ENCODE measurements around the gene RBM34. TPM values are rescaled to one million over a fixed set of nuclear protein-coding genes. Genes with fewer than 3 reads are reported as not detected.

Gene RBM34
- total and polyA plus RNA-seq, 4 experiments from 2014 or later, result 55.2 to 120 (median 99.7) TPM

DNA sequence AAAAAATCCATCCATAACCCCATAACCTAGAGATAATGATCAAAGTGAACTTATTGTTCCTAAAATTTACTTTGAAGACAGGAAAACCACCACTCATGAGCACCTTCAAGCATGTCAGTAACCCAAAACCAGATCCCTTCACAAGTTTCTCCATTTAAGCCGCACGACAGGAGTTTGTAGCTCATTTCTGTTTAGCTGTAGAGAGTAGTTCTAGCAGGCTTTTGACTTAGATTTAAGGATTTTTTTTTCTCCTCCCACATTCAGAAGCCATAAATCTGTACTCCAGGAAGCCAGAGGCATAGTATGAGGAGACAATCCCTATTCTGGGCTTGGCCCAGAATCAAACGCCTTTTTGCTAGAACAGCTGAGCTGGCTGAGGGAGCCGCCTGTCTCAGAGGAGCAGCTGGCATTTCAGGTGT, 58.0 kb downstream of the RBM34 start:
- Mint-ChIP-seq H3K27ac (peak overlapping the region in 6 of 7 donors; percentile 57 to 86 (median 75)), H3K9me3 (peaks cover 0 to 2% (median 0%) of the 10 kb centered on the region in 8 donors), H3K27me3 (peaks cover 0 to 1% of the 10 kb centered on the region in 2 donors), H3K4me1 (peaks cover 27 to 52% (median 38%) of the 10 kb centered on the region in 4 donors), H3K36me3 (peaks cover 11 to 17% of the 10 kb centered on the region in 2 donors), H3K4me3 (peak overlapping the region in 7 of 8 donors; percentile 2 to 75 (median 63))
- CTCF ChIA-PET (ENCODE audit: partially characterized antibody), result interaction anchor here (0.6 to 8.0 kb wide), 16 partner anchors 9 to 662 kb away, joined by 3 to 75 read pairs (median 4); no protein-coding TSS in a partner anchor
- intact Hi-C loops (cut with micrococcal nuclease), result loop anchor here (1.0 to 5.0 kb wide), 2 partner anchors 26 to 234 kb away; no protein-coding TSS in a partner anchor
- no peaks in the 10 kb centered on the region for H3K9me3 ChIP-seq (ENCODE audit: control insufficient read depth in 1 of 2, low read length in 2 of 2)
- peaks cover under 1% of the 10 kb centered on the region for H3K36me3 ChIP-seq (ENCODE audit: insufficient read depth, low read length)
- POLR2A ChIA-PET (ENCODE audit: partially characterized antibody), result interaction anchor here (0.6 to 2.4 kb wide), 4 partner anchors 25 to 498 kb away, joined by 3 to 7 read pairs (median 4); partner anchors contain the start of genes IRF2BP2, RBM34 and TOMM20
- H3K4me3 ChIP-seq (ENCODE audit: low read length in 2 of 2), result no peak overlapping the region
- no peaks in the 10 kb centered on the region for H3K27me3 ChIP-seq (ENCODE audit: insufficient read depth, low read length)
- peaks cover 42% of the 10 kb centered on the region for H3K4me1 ChIP-seq (ENCODE audit: insufficient read depth, low read length)
- DNase-seq, result peak; percentile 57 to 68 (median 65)
- H3K27ac ChIP-seq (ENCODE audit: low read depth, low read length), result no peak overlapping the region

DNA sequence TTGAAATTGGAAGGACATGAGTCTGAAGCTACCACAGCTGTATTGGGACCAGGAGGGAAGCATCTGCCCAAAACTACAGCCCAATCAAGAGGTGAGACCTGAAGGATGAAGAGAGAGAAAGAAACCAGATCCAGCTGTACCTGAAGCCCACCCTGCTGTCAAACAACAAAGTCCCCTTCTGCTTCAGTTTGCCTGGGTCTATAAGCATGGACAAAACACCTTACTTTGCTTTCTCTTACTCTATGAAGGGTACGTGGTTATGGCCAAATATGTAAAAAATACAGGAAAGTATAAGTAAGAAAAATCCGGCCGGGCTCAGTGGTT, 58.8 kb downstream of the RBM34 start:
- Mint-ChIP-seq H3K4me1 (peaks cover 25 to 51% (median 36%) of the 10 kb centered on the region in 4 donors), H3K4me3 (peak overlapping the region in 2 of 8 donors; percentile 28 to 44), H3K27me3 (peaks cover 0 to 1% of the 10 kb centered on the region in 2 donors), H3K27ac (peak overlapping the region in 5 of 7 donors; percentile 23 to 74 (median 62)), H3K36me3 (peaks cover 4 to 11% of the 10 kb centered on the region in 2 donors), H3K9me3 (peaks cover 0 to 2% (median 0%) of the 10 kb centered on the region in 8 donors)
- intact Hi-C loops (cut with micrococcal nuclease), result loop anchor here (5.0 kb wide), 1 partner anchor 235 kb away; no protein-coding TSS in a partner anchor
- DNase-seq, result no peak
- H3K36me3 ChIP-seq (ENCODE audit: insufficient read depth, low read length), result no peaks in the 10 kb centered on the region
- H3K27me3 ChIP-seq (ENCODE audit: insufficient read depth, low read length), result no peaks in the 10 kb centered on the region
- peaks cover 42% of the 10 kb centered on the region for H3K4me1 ChIP-seq (ENCODE audit: insufficient read depth, low read length)
- H3K4me3 ChIP-seq (ENCODE audit: low read length in 2 of 2), result no peak overlapping the region
- ChIA-PET POLR2A (ENCODE audit: partially characterized antibody) (interaction anchor here (2.4 kb wide), 1 partner anchor 59 kb away, joined by 7 read pairs; the partner anchor contains the start of gene RBM34), CTCF (ENCODE audit: partially characterized antibody) (interaction anchor here (0.6 to 8.0 kb wide), 10 partner anchors 10 to 490 kb away, joined by 3 to 75 read pairs (median 4); no protein-coding TSS in a partner anchor)
- H3K9me3 ChIP-seq (ENCODE audit: control insufficient read depth in 1 of 2, low read length in 2 of 2), result no peaks in the 10 kb centered on the region
- no peak overlapping the region for H3K27ac ChIP-seq (ENCODE audit: low read depth, low read length)

DNA sequence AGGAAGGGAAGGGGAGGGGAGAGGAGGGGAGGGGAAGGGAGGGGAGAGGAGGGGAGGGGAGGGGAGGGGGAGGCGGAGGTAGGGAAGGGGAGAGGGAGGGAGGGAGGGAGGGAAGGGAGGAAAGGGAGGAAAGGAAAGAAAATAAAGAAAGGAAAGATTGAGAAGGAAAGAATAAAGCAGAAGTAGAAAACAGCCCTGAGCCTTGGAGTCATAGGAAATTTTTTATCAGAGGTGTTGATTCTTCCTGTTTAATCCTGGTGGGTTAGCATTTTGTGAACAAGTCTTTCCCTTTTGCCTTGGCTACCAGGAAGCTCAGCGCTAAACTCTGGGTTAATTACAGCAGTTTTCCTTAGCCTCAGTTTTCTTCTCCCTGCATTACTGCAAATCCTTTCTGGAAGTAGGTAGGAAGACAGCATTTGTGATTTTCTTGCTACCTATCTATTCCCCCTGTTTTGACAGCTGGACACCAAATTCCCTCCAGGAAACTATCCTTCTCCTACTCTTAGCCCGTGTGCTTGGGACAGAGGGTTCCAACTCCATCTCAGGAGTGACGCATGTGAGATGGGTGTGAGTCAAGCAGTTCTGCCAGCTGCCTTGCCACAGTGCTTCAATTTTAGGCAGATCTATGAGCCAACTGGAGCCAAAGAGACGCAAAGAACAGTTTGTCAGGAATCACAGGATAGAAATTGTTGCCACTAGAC, 59.3 kb downstream of the RBM34 start:
- no peak overlapping the region for H3K4me3 ChIP-seq (ENCODE audit: low read length in 2 of 2)
- intact Hi-C loops (cut with micrococcal nuclease), result loop anchor here (5.0 kb wide), 1 partner anchor 236 kb away; no protein-coding TSS in a partner anchor
- CTCF ChIA-PET (ENCODE audit: partially characterized antibody), result interaction anchor here (1.1 to 8.0 kb wide), 5 partner anchors 9 to 324 kb away, joined by 4 to 75 read pairs (median 4); no protein-coding TSS in a partner anchor
- Mint-ChIP-seq H3K9me3 (peaks cover 0 to 2% (median 0%) of the 10 kb centered on the region in 8 donors), H3K27me3 (peaks cover 0 to 1% of the 10 kb centered on the region in 2 donors), H3K4me1 (peaks cover 23 to 46% (median 32%) of the 10 kb centered on the region in 4 donors), H3K4me3 (peak overlapping the region in 3 of 8 donors; percentile 10 to 44 (median 28)), H3K27ac (peak overlapping the region in 4 of 7 donors; percentile 23 to 74 (median 50)), H3K36me3 (peaks cover 0 to 7% of the 10 kb centered on the region in 2 donors)
- H3K27me3 ChIP-seq (ENCODE audit: insufficient read depth, low read length), result no peaks in the 10 kb centered on the region
- H3K36me3 ChIP-seq (ENCODE audit: insufficient read depth, low read length), result no peaks in the 10 kb centered on the region
- peaks cover 42% of the 10 kb centered on the region for H3K4me1 ChIP-seq (ENCODE audit: insufficient read depth, low read length)
- no peaks in the 10 kb centered on the region for H3K9me3 ChIP-seq (ENCODE audit: control insufficient read depth in 1 of 2, low read length in 2 of 2)
- DNase-seq, result no peak
- H3K27ac ChIP-seq (ENCODE audit: low read depth, low read length), result no peak overlapping the region
- POLR2A ChIA-PET (ENCODE audit: partially characterized antibody), result interaction anchor here (2.4 kb wide), 1 partner anchor 59 kb away, joined by 7 read pairs; the partner anchor contains the start of gene RBM34

DNA sequence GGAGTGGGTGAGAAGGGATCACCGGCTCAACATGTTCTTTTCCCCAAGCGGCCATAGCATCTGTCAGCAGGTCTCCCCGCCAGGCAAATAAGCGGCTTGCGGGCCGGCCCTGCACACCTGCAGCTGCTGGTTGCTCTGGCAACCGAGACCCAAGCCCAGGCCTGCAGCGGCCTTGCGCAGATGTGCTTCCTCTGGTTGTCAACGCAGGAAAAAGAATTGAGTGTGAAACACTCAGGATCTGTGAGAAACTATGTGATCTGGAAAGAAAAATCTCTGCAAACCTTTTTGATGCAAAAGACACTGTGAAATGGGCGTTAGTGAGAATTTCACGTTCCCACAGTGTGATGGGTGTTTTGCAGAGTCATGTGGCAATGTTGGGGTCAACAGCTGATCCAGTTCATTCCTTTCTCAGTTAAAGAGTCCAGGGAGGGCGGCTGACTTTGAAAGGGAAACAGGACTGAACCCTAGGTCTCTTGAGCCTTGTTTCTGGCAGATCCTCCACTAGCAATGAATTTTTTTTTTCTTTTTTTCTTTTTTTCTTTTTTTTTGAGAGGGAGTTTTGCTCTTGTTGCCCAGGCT, 60.8 kb downstream of the RBM34 start:
- Histone ChIP-seq H3K27me3 (ENCODE audit: insufficient read depth, low read length) (no peaks in the 10 kb centered on the region), H3K9me3 (ENCODE audit: control insufficient read depth in 1 of 2, low read length in 2 of 2) (no peaks in the 10 kb centered on the region), H3K4me1 (ENCODE audit: insufficient read depth, low read length) (peaks cover 36% of the 10 kb centered on the region), H3K4me3 (ENCODE audit: low read length in 2 of 2) (no peak overlapping the region), H3K36me3 (ENCODE audit: insufficient read depth, low read length) (no peaks in the 10 kb centered on the region), H3K27ac (ENCODE audit: low read depth, low read length) (no peak overlapping the region)
- Mint-ChIP-seq H3K27me3 (peaks cover 0 to 1% of the 10 kb centered on the region in 2 donors), H3K36me3 (peaks cover 0 to 7% of the 10 kb centered on the region in 2 donors), H3K4me3 (no peak overlapping the region), H3K4me1 (peaks cover 21 to 36% (median 27%) of the 10 kb centered on the region in 4 donors), H3K27ac (no peak overlapping the region), H3K9me3 (peaks cover 0 to 2% (median 0%) of the 10 kb centered on the region in 8 donors)
- no peak for DNase-seq
- ChIA-PET POLR2A (ENCODE audit: partially characterized antibody) (no interaction called here), CTCF (ENCODE audit: partially characterized antibody) (interaction anchor here (8.3 kb wide), 1 partner anchor 314 kb away, joined by 96 read pairs; no protein-coding TSS in a partner anchor)
- intact Hi-C loops (cut with micrococcal nuclease), result loop anchor here (5.0 kb wide), 1 partner anchor 237 kb away; no protein-coding TSS in a partner anchor

DNA sequence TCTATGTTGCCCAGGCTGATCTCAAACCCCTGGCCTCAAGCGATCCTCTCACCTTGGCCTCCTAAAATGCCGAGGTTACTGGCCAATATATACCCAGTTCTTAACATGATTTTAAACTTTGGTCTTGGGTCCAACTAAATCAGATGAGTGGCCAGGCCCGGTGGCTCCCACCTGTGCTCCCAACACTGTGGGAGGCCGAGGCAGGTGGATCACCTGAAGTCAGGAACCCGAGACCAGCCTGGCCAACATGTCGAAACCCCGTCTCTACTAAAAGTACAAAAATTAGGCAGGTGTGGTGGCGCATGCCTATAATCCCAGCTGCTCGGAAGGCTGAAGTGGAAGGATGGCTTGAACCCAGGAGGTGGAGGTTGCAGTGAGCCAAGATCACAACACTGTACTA, 62.1 kb downstream of the RBM34 start:
- H3K4me1 ChIP-seq (ENCODE audit: insufficient read depth, low read length), result peaks cover 24% of the 10 kb centered on the region
- Mint-ChIP-seq H3K9me3 (peaks cover 0 to 2% (median 0%) of the 10 kb centered on the region in 8 donors), H3K4me3 (no peak overlapping the region), H3K36me3 (peaks cover 0 to 2% of the 10 kb centered on the region in 2 donors), H3K4me1 (peaks cover 10 to 24% (median 15%) of the 10 kb centered on the region in 4 donors), H3K27me3 (peaks cover under 1 to 1% of the 10 kb centered on the region in 2 donors), H3K27ac (no peak overlapping the region)
- ChIA-PET CTCF (ENCODE audit: partially characterized antibody) (interaction anchor here (1.0 to 8.3 kb wide), 3 partner anchors 8 to 316 kb away, joined by 3 to 96 read pairs (median 6); no protein-coding TSS in a partner anchor), POLR2A (ENCODE audit: partially characterized antibody) (interaction anchor here (0.6 kb wide), 2 partner anchors 242 to 276 kb away, joined by 3 read pairs; no protein-coding TSS in a partner anchor)
- no peak overlapping the region for H3K4me3 ChIP-seq (ENCODE audit: low read length in 2 of 2)
- no peaks in the 10 kb centered on the region for H3K9me3 ChIP-seq (ENCODE audit: control insufficient read depth in 1 of 2, low read length in 2 of 2)
- DNase-seq, result no peak
- H3K36me3 ChIP-seq (ENCODE audit: insufficient read depth, low read length), result no peaks in the 10 kb centered on the region
- no peaks in the 10 kb centered on the region for H3K27me3 ChIP-seq (ENCODE audit: insufficient read depth, low read length)
- intact Hi-C loops (cut with micrococcal nuclease), result no loop called here
- H3K27ac ChIP-seq (ENCODE audit: low read depth, low read length), result no peak overlapping the region

DNA sequence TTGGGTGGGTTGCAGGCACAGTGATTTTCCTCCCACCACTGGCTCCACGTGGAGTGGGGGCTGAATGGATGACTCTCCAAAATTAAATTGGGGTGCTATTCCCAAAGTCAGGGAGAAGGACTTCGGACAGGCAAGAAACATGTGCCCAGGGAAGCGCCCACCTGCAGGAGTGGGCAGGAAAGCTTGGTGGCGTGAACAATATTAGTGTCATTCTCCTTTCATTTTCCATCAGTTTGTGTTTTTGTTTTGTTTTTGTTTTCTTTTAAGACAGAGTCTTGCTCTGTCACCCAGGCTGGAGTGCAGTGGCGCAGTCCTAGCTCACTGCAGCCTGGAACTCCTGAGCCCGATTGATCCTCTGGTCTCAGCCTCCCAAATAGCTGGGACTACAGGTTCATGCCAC, 62.5 kb downstream of the RBM34 start:
- peaks cover 11 to 24% (median 16%) of the 10 kb centered on the region in 4 donors for H3K4me1 Mint-ChIP-seq
- Histone ChIP-seq H3K27ac (ENCODE audit: low read depth, low read length) (no peak overlapping the region), H3K27me3 (ENCODE audit: insufficient read depth, low read length) (no peaks in the 10 kb centered on the region), H3K36me3 (ENCODE audit: insufficient read depth, low read length) (no peaks in the 10 kb centered on the region), H3K4me3 (ENCODE audit: low read length in 2 of 2) (no peak overlapping the region), H3K4me1 (ENCODE audit: insufficient read depth, low read length) (peaks cover 24% of the 10 kb centered on the region), H3K9me3 (ENCODE audit: control insufficient read depth in 1 of 2, low read length in 2 of 2) (no peaks in the 10 kb centered on the region)
- intact Hi-C loops (cut with micrococcal nuclease), result no loop called here
- H3K27me3 Mint-ChIP-seq, result peaks cover 1 to 5% of the 10 kb centered on the region in 2 donors
- POLR2A ChIA-PET (ENCODE audit: partially characterized antibody), result no interaction called here
- H3K4me3 Mint-ChIP-seq, result no peak overlapping the region
- H3K36me3 Mint-ChIP-seq, result peaks cover 0 to 2% of the 10 kb centered on the region in 2 donors
- no peaks in the 10 kb centered on the region for H3K9me3 Mint-ChIP-seq
- H3K27ac Mint-ChIP-seq, result no peak overlapping the region
- CTCF ChIA-PET (ENCODE audit: partially characterized antibody), result interaction anchor here (1.6 to 8.3 kb wide), 2 partner anchors 8 to 316 kb away, joined by 6 to 96 read pairs; no protein-coding TSS in a partner anchor
- DNase-seq, result no peak

Measured in CD4-positive, alpha-beta memory T cell (primary cell).